NOMO-1 (cell line): Measurements from ENCODE around the gene MCTP2.
"Not testable (repeated sequence)": the region's sequence is repeated elsewhere in the genome, so short reads cannot be mapped to it uniquely, and the experiment has no call there.

ENCODE experiments used
- DNase-seq, 2 experiments: peaks; one replicate each; lab custom pipeline; 2025; ENCODE audit not compliant: unreplicated experiment in 2 of 2; lab: John Stamatoyannopoulos, UW

The MCTP2 gene

DNA sequence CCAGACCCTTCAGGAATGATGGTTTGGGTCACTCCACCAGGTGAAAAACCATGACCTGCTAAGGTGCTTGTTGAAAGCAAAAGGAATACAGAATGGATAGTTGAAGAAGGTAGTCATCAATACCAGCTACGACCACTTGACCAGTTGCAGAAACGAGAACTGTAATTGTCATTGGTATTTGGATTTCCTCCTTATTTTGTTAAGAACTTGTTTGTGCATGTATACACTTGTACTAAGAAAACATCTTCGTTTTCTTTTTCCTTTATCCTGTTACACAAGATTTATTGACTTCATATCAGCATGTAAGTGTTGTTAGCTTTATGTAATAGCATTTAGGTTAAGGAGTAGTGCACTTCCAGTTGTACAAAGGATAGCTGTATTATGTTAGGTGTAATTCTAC lies 261.8 kb downstream of the MCTP2 start:
- no peak for DNase-seq

GRCh38 chr15:94493586-94493985 lies 262.2 kb downstream of the MCTP2 start:
- DNase-seq, result not testable (repeated sequence)

DNA sequence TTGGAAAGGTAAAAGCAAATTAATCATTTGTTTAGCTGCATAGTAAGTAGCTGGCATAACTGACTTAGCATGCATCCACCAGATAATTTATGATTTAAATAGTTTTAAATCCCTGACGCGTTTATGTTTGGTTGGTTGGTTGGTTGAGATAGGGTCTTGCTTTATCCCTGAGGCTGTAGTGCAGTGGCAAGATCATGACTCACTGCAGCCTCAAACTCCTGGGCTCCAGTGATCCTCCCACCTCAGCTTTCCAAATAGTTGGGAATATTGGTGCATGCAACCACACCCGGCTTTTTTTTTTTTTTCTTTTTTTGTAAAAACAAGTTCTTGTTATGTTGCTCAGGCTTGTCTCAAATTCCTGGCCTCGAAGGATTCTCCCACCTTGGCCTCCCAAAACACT lies 263.4 kb downstream of the MCTP2 start:
- DNase-seq, result no peak

DNA sequence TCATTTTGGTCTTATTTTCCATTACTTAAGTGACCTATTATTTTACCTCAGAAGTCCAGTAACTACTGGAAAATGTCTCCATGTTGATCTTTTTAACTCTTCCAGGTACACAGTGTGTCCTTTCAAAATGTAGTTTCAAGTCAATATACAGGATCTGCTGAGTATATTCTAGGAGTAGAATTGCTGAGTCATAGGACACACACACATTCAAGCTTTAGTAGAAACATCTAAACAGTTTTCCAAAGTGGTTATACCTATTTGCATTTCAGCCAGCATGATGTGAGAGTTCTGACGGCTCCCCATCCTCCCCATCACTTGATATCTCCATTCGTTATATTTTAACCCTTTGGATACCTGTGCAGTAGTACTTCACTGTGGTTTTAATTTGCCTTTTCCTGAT lies 271.9 kb downstream of the MCTP2 start:
- DNase-seq, result no peak

- DNase-seq, result no peak
These were observed 277.9 kb downstream of the MCTP2 start for GRCh38 chr15:94509259-94509658.

- no peak for DNase-seq
These were observed 290.8 kb downstream of the MCTP2 start for GRCh38 chr15:94522125-94522524.

- DNase-seq, result no peak
These were observed 292.5 kb downstream of the MCTP2 start for GRCh38 chr15:94523873-94524272.

- no peak for DNase-seq
These were observed 293.2 kb downstream of the MCTP2 start for GRCh38 chr15:94524565-94524964.

- DNase-seq, result no peak
These were observed 294.8 kb downstream of the MCTP2 start for GRCh38 chr15:94526071-94526689.

GRCh38 chr15:94532226-94532625 lies 300.9 kb downstream of the MCTP2 start:
- no peak for DNase-seq
